GM04504 (cell line): ENCODE results near the gene ARNT2.

Source experiments
- DNase-seq: peaks from one replicate; pipeline ENCODE4 v3.0.0-alpha.2; 2012; ENCODE audit warnings: low read depth

The ARNT2 gene

GRCh38 chr15:80411788-80412288 is 7.7 kb downstream of the ARNT2 start:
- DNase-seq, result no peak

GRCh38 chr15:80414546-80415357 is 10.6 kb downstream of the ARNT2 start:
- DNase-seq, result no peak

- DNase-seq, result no peak
Measured at GRCh38 chr15:80415358-80415670, 11.1 kb downstream of the ARNT2 start.

GRCh38 chr15:80416702-80417101 is 12.5 kb downstream of the ARNT2 start:
- no peak for DNase-seq

- DNase-seq, result peak; percentile 31
Measured at GRCh38 chr15:80418892-80419537, 14.8 kb downstream of the ARNT2 start.

GRCh38 chr15:80419546-80419945 is 15.4 kb downstream of the ARNT2 start:
- no peak for DNase-seq

GRCh38 chr15:80420658-80421057 is 16.5 kb downstream of the ARNT2 start:
- DNase-seq, result no peak

GRCh38 chr15:80423215-80423614 is 19.0 kb downstream of the ARNT2 start:
- DNase-seq, result no peak

- no peak for DNase-seq
Measured at GRCh38 chr15:80424381-80424780, 20.2 kb downstream of the ARNT2 start.

- DNase-seq, result no peak
Measured at GRCh38 chr15:80426316-80426715, 22.1 kb downstream of the ARNT2 start.

GRCh38 chr15:80429964-80430363 is 25.8 kb downstream of the ARNT2 start:
- DNase-seq, result no peak

GRCh38 chr15:80431635-80432344 is 27.6 kb downstream of the ARNT2 start:
- DNase-seq, result no peak

GRCh38 chr15:80432345-80432702 is 28.1 kb downstream of the ARNT2 start:
- no peak for DNase-seq

- DNase-seq, result no peak
Measured at GRCh38 chr15:80433836-80434235, 29.7 kb downstream of the ARNT2 start.

GRCh38 chr15:80434926-80435720 is 30.9 kb downstream of the ARNT2 start:
- no peak for DNase-seq

- no peak for DNase-seq
Measured at GRCh38 chr15:80436511-80437307, 32.5 kb downstream of the ARNT2 start.

- DNase-seq, result no peak
Measured at GRCh38 chr15:80437334-80437891, 33.2 kb downstream of the ARNT2 start.

- no peak for DNase-seq
Measured at GRCh38 chr15:80439140-80439539, 35.0 kb downstream of the ARNT2 start.

- DNase-seq, result no peak
Measured at GRCh38 chr15:80440024-80440423, 35.8 kb downstream of the ARNT2 start.

- no peak for DNase-seq
Measured at GRCh38 chr15:80441041-80441440, 36.9 kb downstream of the ARNT2 start.

- DNase-seq, result no peak
Measured at GRCh38 chr15:80441714-80442113, 37.5 kb downstream of the ARNT2 start.
